Measurements from ENCODE around the gene ANP32E.

GRCh38 chr1:150271291-150271959 is 35.5 kb upstream of the ANP32E start:
- TF ChIP-seq EZH2 (IDR thresholded peaks at IDR 0.05; ENCODE audit: insufficient read depth, poor library complexity, severe bottlenecking) = no peak
- no peak for TF ChIP-seq EZH2phosphoT487 (IDR thresholded peaks at IDR 0.05; ENCODE audit: insufficient read depth, low read depth)
